Osteoblast (primary cell): ENCODE measurements around the gene EIF1AD. TPM values are rescaled to one million over a fixed set of nuclear protein-coding genes. Genes with fewer than 3 reads are reported as not detected.

Experiments
- DNase-seq: peaks from one replicate; pipeline ENCODE4 v3.0.0; 2011; ENCODE audit warnings: low spot score, mixed read lengths; ENCODE audit not compliant: insufficient read length; ENCODE audit errors: missing footprints
- H2AFZ ChIP-seq: 2 replicates; pipeline ENCODE4 v1.6.0; 2011; ENCODE audit warnings: mild to moderate bottlenecking, low read length
- H3K27ac ChIP-seq: 2 replicates; pipeline ENCODE4 v1.5.1; 2011; ENCODE audit warnings: mild to moderate bottlenecking, low read depth, low read length, moderate library complexity
- H3K27me3 ChIP-seq: 2 replicates; pipeline ENCODE4 v1.6.0; 2012; ENCODE audit warnings: mild to moderate bottlenecking, control low read depth, inconsistent platforms, low read length, moderate library complexity; ENCODE audit not compliant: insufficient read depth
- H3K36me3 ChIP-seq: 2 replicates; pipeline ENCODE4 v1.5.1; 2011; ENCODE audit warnings: mild to moderate bottlenecking, low read length, control low read depth, moderate library complexity; ENCODE audit not compliant: insufficient read depth
- H3K4me1 ChIP-seq: 2 replicates; pipeline ENCODE4 v1.5.1; 2011; ENCODE audit warnings: mild to moderate bottlenecking, low read length, control low read depth, moderate library complexity; ENCODE audit not compliant: insufficient read depth
- H3K4me2 ChIP-seq: 2 replicates; pipeline ENCODE4 v1.6.0; 2011; ENCODE audit warnings: mild to moderate bottlenecking, low read length; ENCODE audit not compliant: insufficient read depth
- H3K4me3 ChIP-seq: fragments of 200-600 bp; sonication (generic); 3 replicates; pipeline ENCODE4 v1.5.1; 2012; ENCODE audit warnings: mild to moderate bottlenecking, low read length, inconsistent platforms; ENCODE audit not compliant: insufficient read depth
- H3K79me2 ChIP-seq: 2 replicates; pipeline ENCODE4 v1.6.0; 2012; ENCODE audit warnings: mild to moderate bottlenecking, low read length, control low read depth, inconsistent platforms; ENCODE audit not compliant: insufficient read depth
- H3K9me3 ChIP-seq: 2 replicates; pipeline ENCODE4 v1.5.1; 2011; ENCODE audit warnings: low read depth, low read length, control low read depth
- H4K20me1 ChIP-seq: 2 replicates; pipeline ENCODE4 v1.6.0; 2012; ENCODE audit warnings: mild to moderate bottlenecking, low read length, control low read depth; ENCODE audit not compliant: insufficient read depth
- total RNA-seq: library from RNA; depleted of rRNA; stranded (reverse); fragments of >200 nt; gene quantifications from 2 replicates; pipeline ENCODE4 v1.2.3, GENCODE V29; 2012
- TF ChIP-seq, protein P1 (sequence below): IDR thresholded peaks from 2 replicates; pipeline ENCODE4 v1.5.1; 2011; ENCODE audit warnings: mild to moderate bottlenecking, low read depth, low read length, moderate library complexity; ENCODE audit errors: extremely low read depth

EIF1AD gene
- total RNA-seq, 1 donor, result 28.6 TPM

- H3K4me1 ChIP-seq, result no peaks in the 10 kb centered on the region
Measured at GRCh38 chr11:65983589-65983987, 18.4 kb downstream of the EIF1AD start.

DNA sequence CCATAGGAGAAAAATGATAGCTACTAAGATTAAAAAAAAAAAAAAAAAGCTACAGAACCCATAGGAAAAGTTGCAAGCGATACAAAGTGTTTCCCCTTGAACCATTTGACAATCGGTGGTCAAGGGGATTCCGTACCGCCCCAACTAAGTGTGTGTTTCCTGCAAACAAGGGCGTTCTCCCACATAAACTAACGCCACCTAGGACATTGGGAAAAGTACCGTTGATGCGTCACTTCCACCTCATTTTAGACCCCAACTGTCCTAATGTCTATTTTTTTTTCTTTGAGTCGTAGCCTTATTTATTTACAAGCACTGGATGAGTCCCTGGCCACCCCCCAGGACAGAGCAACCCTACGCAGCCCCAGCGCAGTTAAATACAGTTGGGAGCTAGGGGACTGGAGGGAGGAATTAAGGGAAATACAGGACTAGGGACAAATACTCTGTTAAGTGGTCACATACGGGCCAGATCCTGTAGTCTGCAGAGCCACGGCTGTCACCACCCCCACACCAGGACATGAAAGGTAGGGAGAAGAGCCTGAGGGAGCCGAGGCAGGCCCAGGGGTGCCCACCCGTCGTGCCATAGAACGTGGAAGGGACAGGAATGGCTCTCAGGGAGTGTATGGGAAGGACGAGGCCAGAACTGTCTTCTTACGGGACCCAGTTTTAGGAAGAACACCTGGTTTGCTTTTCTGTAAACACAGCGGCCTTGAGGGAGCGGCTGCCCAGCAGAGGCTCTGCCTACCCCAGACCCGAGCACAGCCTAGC, 19.0 kb downstream of the EIF1AD start:
- no peak overlapping the region for H2AFZ ChIP-seq
- H3K36me3 ChIP-seq, result peaks cover 18% of the 10 kb centered on the region
- H3K4me1 ChIP-seq, result no peaks in the 10 kb centered on the region
- TF ChIP-seq, protein P1, sequence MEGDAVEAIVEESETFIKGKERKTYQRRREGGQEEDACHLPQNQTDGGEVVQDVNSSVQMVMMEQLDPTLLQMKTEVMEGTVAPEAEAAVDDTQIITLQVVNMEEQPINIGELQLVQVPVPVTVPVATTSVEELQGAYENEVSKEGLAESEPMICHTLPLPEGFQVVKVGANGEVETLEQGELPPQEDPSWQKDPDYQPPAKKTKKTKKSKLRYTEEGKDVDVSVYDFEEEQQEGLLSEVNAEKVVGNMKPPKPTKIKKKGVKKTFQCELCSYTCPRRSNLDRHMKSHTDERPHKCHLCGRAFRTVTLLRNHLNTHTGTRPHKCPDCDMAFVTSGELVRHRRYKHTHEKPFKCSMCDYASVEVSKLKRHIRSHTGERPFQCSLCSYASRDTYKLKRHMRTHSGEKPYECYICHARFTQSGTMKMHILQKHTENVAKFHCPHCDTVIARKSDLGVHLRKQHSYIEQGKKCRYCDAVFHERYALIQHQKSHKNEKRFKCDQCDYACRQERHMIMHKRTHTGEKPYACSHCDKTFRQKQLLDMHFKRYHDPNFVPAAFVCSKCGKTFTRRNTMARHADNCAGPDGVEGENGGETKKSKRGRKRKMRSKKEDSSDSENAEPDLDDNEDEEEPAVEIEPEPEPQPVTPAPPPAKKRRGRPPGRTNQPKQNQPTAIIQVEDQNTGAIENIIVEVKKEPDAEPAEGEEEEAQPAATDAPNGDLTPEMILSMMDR, result no peak
- no peaks in the 10 kb centered on the region for H3K9me3 ChIP-seq
- H3K27ac ChIP-seq, result no peak overlapping the region
- H3K4me3 ChIP-seq, result no peak overlapping the region
- H3K4me2 ChIP-seq, result no peak overlapping the region
- no peaks in the 10 kb centered on the region for H3K27me3 ChIP-seq
- peak; percentile 56 for DNase-seq
- H4K20me1 ChIP-seq, result no peaks in the 10 kb centered on the region
- H3K79me2 ChIP-seq, result no peaks in the 10 kb centered on the region

More at GRCh38 chr11:65983589-65983987, 18.4 kb downstream of the EIF1AD start:
- Histone ChIP-seq H2AFZ (no peak overlapping the region), H4K20me1 (no peaks in the 10 kb centered on the region), H3K4me3 (no peak overlapping the region), H3K4me2 (no peak overlapping the region), H3K27me3 (no peaks in the 10 kb centered on the region), H3K9me3 (no peaks in the 10 kb centered on the region), H3K36me3 (peaks cover 13% of the 10 kb centered on the region), H3K79me2 (no peaks in the 10 kb centered on the region), H3K27ac (no peak overlapping the region)
- DNase-seq, result peak; percentile 25
- TF ChIP-seq, protein P1, result no peak

DNA sequence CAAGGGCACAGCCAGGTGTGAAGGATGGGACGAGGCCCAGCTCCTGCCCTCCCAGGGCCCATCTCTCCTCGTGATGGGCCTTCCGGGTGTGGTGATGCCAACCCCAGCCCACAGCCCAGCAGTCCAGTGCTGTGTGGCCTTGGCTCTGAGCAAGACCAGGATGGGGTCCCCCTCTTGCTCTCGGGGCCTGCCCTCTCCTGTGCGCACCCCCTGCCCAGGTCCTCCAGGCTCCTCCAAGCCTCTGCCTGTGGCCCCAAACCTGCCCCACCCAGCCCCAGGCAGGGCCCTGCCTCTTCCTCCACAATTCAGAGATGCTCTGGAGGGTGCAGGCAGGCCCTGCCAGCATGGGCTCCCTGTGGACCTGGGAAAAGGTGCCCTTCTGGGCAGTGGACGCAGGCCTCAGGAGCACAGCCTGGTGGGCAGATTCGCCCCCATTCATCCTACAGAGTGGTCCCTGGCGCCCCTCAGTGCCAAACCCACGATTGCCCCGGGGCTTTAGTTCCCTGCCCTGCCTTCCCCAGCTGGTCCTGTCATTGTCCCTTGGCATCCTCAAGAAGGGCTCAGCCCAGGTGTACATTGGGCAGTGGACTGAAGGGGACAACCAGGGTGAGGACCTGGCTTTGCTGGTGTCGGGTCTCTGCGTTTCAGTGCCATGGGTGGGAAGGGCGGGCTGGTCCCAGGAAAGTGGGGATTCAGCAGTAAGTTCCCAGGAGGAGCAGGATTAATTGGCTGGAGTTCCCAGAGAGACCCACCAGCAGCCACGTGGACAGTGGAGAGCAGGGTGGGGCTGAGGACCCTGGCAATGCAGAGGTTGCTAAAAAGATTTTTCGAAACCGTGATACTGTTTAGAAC, 19.8 kb downstream of the EIF1AD start:
- TF ChIP-seq, protein P1, result no peak
- Histone ChIP-seq H3K9me3 (no peaks in the 10 kb centered on the region), H3K4me3 (no peak overlapping the region), H4K20me1 (no peaks in the 10 kb centered on the region), H2AFZ (no peak overlapping the region), H3K27me3 (no peaks in the 10 kb centered on the region), H3K4me1 (no peaks in the 10 kb centered on the region), H3K79me2 (no peaks in the 10 kb centered on the region), H3K36me3 (peaks cover 25% of the 10 kb centered on the region), H3K4me2 (no peak overlapping the region), H3K27ac (no peak overlapping the region)
- DNase-seq, result peak; percentile 54
